H7 (cell line): ENCODE data around the gene TXNL4A. TPM values are rescaled to one million over a fixed set of nuclear protein-coding genes. Genes with fewer than 3 reads are reported as not detected.
A peak's percentile ranks its signal among the peaks of the same experiment; 100 is the strongest.

Source experiments
- DNase-seq: peaks from one replicate; pipeline ENCODE4 v3.0.0; 2012
- H3K27me3 ChIP-seq: 2 replicates; pipeline ENCODE4 v1.6.0; 2011; ENCODE audit warnings: mild to moderate bottlenecking, low read length; ENCODE audit not compliant: control insufficient read depth, insufficient read depth
- H3K36me3 ChIP-seq: replicated peaks from 2 replicates; pipeline ENCODE4 v1.5.1; 2011; ENCODE audit warnings: low read length; ENCODE audit not compliant: control insufficient read depth, insufficient read depth
- H3K4me3 ChIP-seq: 2 replicates; pipeline ENCODE4 v1.5.1; 2011; ENCODE audit warnings: low read depth, mild to moderate bottlenecking, control low read depth, low read length, moderate library complexity; ENCODE audit not compliant: insufficient read depth
- total RNA-seq: library from RNA; depleted of rRNA; stranded (reverse); fragments of >200 nt; shearing (Covaris generic); gene quantifications from 2 replicates; pipeline ENCODE4 v1.2.3, GENCODE V29; 2014

The TXNL4A gene
- total RNA-seq, 1 experiment from 2014 or later: 98.4 TPM

GRCh38 chr18:79951545-79952455 is 36.6 kb downstream of the TXNL4A start, which contains the start of gene SLC66A2:
Gene SLC66A2 (minus strand): TSS chr18:79951653. CDS start chr18:79950926, 727 bp downstream.
- Histone ChIP-seq H3K36me3 (no peaks in the 10 kb centered on the region), H3K27me3 (peaks cover 57% of the 10 kb centered on the region), H3K4me3 (peak within 1 kb of the TSS; percentile 64)
- DNase-seq: peak; percentile 98

GRCh38 chr18:79950515-79951341 is 37.6 kb downstream of the TXNL4A start:
- DNase-seq: peak; percentile 87
- no peaks in the 10 kb centered on the region for H3K36me3 ChIP-seq
- H3K27me3 ChIP-seq: peaks cover 49% of the 10 kb centered on the region
- peak overlapping the region; percentile 64 for H3K4me3 ChIP-seq

- no peak for DNase-seq
- Histone ChIP-seq H3K36me3 (no peaks in the 10 kb centered on the region), H3K4me3 (no peak overlapping the region; the same call in 1 of the 2 replicates), H3K27me3 (peaks cover 41% of the 10 kb centered on the region)
Observed at GRCh38 chr18:79949697-79950487, 38.5 kb downstream of the TXNL4A start.

DNA sequence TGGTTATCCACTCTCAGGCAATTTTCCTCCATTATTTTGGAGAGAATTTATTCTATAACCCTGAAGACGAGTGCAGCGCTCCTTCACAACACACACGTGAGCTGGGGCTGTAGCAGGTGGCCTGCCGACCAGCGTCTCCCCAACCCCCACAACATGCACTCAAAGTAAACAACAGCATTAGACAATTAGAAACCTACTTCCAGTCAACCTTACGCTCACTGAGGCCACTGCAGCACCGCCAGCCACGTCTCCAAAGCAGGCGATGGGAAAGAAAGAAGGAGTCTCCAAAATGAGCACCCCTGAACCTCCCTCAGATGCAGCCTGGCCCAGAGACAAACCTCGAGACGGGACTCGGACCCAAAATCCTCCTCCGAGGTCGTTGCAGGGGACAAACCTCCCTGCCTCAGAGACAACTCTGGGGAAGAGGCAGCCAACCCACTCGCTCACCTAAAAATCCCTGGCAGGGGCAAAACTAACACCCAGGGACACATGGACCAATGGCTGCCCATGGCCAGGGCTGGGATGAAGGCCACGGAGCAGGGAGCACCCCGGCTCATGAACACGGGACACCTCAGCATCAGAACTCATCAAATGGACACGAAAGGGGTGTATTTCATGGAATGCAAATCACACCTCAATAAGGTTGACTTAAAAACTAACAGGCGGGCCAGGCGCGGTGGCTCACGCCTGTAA is 39.5 kb downstream of the TXNL4A start:
- H3K36me3 ChIP-seq: no peaks in the 10 kb centered on the region
- peaks cover 31% of the 10 kb centered on the region for H3K27me3 ChIP-seq
- no peak for DNase-seq
- H3K4me3 ChIP-seq: no peak overlapping the region

DNA sequence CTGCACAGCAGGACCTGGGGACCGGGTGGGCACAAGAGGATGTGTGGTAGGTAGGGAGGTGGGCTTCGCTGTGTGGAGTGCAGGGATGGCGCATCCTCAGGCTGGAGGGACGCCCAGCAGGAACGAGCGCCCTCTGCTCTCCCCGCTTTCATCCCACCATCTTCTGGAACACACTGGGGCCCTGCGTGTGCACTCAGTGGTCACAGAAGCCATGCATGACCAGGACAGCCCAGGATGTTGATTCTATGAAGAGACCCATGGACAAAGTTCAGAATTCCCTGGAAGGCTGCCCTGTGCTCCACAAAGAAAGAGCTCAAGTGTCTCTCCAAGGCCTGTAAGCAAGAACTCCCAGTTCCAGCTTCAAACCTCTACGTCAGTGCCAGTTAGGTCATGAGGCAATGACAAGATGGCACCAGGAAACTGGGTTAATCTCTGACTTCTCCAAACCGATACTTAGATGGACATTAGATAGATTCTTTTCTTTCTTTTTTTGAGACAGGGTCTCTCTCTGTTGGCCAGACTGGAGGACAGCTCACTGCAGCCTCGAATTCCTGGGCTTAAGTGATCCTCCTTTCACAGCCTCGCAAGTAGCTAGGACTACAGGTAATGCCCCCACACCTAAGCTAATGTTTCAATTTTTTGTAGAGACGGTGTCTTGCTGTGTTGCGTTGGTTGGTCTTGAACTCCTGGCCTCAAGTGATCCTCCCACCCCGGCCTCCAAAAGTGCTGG is 40.3 kb downstream of the TXNL4A start:
- Histone ChIP-seq H3K4me3 (no peak overlapping the region), H3K36me3 (no peaks in the 10 kb centered on the region), H3K27me3 (peaks cover 23% of the 10 kb centered on the region)
- DNase-seq: no peak

DNA sequence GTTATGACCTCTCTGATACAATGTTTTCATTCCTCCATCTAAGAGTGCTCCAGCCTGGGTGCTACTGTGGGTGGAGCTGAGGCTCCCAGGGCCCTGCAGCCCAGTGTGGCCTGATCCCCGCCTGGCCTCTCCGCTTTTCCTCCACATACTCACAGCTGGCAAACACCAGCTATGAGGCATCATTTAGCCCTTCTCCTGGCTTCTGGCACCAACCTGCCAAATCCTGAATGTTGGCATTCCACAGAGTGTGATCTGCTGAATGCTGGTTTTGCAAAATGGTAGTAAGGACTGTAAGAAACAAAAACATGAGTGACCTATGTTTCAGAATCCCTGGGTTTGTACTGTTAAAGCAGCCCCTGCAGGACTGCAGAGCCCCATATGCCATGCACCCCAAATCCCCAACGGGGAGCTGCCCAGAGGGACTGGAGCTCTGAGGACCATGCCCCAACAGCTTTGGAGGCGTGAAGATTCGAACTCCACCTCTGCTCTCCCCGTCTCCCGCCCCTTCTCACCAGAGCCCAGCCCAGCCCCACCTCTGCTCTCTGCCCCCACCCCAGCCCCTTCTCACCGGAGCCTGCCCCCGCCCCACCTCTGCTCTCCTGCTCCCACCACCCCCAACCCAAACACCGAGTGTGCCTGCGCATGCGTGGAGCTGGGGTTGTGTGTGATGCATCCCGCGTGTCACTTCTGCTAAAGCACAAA is 41.2 kb downstream of the TXNL4A start:
- DNase-seq: no peak
- H3K27me3 ChIP-seq: peaks cover 14% of the 10 kb centered on the region
- no peak overlapping the region for H3K4me3 ChIP-seq
- no peaks in the 10 kb centered on the region for H3K36me3 ChIP-seq

DNA sequence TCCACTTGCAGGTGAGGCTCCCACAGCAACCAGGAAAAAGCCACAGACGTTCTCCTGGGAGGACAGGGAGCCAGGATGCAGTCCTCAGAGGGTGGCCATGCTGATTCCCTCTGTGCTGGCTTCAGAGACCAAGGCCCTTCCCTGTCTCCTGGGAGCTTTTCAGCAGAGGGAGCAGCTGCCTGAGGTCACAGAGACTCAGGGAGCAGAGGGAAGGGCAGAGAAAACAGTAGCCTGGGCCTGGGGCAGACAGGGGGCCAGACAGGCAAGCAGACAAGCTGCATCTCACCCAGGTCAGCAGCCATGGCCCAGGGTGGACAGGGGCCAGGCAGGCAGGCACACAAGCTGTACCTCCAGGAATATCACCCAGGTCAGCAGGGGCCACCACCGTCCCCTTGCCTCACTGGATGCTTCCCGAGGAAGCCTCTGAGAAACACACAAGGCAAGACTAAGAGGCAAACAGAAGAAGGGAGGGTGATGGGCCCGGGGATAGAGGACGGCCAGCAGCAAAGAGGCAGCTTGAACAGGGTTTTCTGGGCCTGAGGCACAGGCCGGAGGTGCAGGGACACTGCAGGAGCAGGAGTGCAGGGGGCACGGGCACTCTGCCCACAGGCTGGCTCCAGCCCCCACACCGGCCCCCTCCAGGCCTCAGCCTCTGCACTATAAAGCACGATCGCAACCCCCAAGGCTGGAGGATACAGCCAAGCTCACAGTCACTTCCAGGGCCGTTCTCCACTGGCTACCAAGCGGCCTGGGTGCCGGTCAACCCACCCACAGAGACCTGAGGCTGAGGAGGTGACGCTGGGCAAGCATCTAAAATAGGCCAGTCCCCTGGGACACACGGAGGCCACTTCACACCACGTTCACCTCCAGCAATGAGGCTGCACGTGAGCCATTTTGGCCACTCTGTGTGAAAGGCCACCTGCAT is 43.0 kb downstream of the TXNL4A start:
- DNase-seq: no peak
- H3K36me3 ChIP-seq: no peaks in the 10 kb centered on the region
- no peak overlapping the region for H3K4me3 ChIP-seq
- H3K27me3 ChIP-seq: peaks cover 2% of the 10 kb centered on the region

DNA sequence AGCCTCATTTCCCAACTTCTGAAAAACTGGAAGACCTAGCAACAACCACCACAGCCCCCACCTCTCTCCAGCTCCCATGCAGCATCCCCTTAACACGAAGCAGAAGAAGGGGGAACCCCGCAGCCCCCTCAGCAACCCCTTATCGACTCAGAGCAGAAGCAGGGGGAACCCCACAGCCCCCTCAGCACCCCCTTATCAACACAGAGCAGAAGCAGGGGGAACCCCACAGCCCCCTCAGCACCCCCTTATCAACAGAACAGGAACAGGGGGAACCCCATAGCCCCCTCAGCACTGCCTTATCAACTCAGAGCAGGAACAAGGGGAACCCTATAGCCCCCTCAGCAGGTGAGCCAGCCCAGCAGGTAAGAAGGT is 43.6 kb downstream of the TXNL4A start:
- Histone ChIP-seq H3K4me3 (no peak overlapping the region), H3K36me3 (no peaks in the 10 kb centered on the region), H3K27me3 (no peaks in the 10 kb centered on the region)
- no peak for DNase-seq

DNA sequence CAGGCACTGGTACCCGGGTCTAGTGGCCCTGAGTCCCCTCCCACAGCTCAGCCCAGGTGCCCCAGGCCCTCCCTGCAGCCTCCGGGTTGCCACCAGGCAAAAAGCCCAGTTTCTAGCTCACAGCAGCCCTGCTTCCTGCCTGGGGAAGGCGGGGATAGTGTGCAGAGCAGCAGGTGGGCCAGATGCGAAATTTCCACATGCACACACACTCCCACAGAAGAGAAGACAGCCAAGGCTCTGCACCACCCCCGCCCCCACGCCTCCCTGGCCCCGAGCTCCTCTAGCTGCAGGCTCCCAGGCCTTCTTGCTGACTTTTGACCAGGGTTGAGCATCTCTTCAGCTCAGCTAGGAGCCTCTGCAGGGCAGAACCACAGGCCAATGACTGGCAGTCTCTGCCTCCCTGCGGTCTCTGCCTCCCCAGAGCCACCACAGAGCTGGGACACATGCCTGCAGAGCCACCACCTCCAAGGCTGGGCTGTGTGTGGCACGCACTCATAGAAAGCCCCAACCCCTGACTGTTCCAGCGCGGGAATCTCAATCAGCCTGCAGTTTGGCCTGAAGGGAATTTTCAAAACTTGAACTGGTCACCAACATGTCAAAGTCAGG is 44.1 kb downstream of the TXNL4A start:
- Histone ChIP-seq H3K27me3 (no peaks in the 10 kb centered on the region), H3K36me3 (no peaks in the 10 kb centered on the region), H3K4me3 (no peak overlapping the region)
- no peak for DNase-seq

DNA sequence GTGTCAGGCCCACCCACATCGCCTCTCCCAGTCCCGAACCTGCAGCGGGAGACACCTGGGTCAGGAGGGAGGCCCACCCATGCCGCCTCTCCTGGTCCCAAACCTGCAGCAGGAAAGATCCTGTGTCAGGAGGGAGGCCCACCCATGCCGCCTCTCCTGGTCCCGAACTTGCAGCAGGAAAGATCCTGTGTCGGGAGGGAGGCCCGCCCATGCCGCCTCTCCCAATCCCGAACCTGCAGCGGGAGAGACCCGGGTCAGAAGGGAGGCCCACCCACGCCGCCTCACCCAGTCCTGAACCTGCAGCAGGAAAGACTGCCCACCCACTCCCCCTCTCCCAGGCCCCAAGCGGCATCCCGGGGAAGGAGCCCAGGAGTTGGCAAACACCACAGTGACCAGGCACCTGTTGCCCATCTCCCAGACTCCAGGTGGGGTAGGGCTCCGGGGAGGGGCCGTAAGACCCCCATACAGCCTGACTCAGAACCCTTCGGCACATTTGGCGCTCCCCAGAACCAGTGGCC is 44.7 kb downstream of the TXNL4A start:
- H3K4me3 ChIP-seq: no peak overlapping the region
- H3K36me3 ChIP-seq: no peaks in the 10 kb centered on the region
- DNase-seq: no peak
- no peaks in the 10 kb centered on the region for H3K27me3 ChIP-seq

- no peaks in the 10 kb centered on the region for H3K36me3 ChIP-seq
- DNase-seq: no peak
- no peak overlapping the region for H3K4me3 ChIP-seq
- H3K27me3 ChIP-seq: no peaks in the 10 kb centered on the region
Observed at GRCh38 chr18:79942786-79943607, 45.4 kb downstream of the TXNL4A start.
